ENCODE data around the gene NTNG2.
A peak's percentile ranks its signal among the peaks of the same experiment; 100 is the strongest.

Gene NTNG2

DNA sequence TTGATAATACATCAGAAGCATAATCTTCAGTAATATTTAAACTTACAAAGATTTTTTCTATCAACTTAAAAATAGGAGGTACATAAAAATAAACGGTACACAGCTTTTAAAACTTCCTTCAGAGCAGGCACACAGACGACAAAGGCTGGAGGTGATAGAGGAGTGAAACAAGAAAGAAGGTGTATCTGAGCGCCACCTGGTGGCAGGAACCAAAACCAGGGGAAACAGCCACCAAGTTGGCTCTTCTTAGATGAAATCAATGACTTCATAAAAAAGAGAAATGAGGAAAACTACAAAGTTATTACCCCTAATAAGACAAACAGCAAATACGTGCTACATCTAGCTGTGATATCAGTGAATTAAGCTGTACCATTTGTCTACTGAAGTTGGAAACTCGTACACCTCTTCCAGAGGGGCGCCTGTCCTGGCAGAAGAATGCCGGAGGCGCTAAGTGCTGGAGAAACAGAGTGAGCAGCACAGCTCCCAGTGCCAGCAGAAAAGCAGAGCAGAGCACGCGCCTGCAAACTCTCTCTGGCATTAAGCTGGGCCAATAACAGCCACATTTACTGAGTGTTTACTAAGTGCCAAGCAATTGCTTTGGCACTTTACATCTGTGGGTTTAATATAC, 107.0 kb downstream of the NTNG2 start:
- peak; percentile 91 for DNase-seq

DNA sequence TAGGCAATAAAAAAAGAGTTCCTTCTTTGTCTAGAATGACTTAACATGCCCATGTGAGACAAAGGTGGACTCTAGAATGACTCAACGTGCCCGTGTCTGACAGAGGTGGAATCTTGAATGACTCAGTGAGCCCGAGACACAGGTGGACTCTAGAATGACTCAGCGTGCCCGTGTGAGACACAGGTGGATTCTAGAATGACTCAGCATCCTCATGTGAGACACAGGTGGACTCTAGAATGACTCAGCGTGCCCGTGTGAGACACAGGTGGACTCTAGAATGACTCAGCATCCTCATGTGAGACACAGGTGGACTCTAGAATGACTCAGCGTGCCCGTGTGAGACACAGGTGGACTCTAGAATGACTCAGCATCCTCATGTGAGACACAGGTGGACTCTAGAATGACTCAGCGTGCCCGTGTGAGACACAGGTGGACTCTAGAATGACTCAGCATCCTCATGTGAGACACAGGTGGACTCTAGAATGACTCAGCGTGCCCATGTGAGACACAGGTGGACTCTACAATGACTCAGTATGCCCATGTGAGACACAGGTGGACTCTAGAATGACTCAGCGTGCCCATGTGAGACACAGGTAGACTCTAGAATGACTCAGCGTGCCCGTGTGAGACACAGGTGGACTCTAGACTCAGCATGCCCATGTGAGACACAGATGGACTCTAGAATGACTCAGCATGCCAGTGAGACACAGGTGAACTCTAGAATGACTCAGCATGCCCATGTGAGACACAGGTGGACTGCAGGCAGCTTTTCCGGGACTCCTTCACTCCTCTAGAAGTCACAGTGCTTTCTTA, 108.1 kb downstream of the NTNG2 start:
- peak; percentile 54 for DNase-seq

DNA sequence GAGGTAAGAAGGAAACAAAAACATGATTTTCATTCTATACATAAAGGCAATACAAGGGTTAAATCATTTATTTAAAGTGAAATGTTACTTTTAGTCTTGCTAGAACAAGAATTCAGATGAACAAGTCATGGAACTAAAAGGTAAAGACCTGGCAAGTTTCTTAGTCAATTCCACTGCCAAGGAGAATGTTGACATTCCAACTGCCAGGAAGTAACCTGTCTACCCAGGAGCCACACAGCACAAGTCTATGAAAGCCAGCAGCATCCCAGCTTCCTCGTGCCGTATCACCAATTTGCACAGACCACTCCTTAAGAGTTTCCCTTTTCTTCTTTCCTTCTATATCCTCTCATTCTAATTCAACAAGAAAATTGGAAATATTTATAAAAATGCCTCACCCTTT, 113.0 kb downstream of the NTNG2 start:
- no peak for DNase-seq

DNA sequence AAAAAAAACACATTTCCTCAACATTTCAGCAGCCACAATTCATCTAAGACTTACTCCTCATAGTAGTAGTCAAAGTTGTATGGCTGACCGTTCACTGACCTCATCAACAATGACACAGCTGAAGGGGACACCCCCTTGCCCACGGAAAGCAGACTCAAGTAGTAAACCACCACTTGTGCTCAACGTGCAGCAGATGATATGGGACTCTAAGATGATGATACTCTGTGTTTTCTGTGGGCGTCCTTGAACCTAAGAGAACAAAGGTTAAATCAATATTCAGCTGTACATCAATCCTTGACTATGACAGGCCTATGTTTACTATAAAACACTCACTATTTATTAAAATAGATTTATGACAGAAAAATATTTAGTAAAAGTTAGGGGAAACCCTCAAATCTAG, 121.3 kb downstream of the NTNG2 start:
- no peak for DNase-seq

- no peak for DNase-seq
Measured at GRCh38 chr9:132283863-132284262, 122.0 kb downstream of the NTNG2 start.

GRCh38 chr9:132287256-132287760, 125.5 kb downstream of the NTNG2 start:
- DNase-seq: no peak

- no peak for DNase-seq
Measured at GRCh38 chr9:132288361-132288760, 126.5 kb downstream of the NTNG2 start.

DNA sequence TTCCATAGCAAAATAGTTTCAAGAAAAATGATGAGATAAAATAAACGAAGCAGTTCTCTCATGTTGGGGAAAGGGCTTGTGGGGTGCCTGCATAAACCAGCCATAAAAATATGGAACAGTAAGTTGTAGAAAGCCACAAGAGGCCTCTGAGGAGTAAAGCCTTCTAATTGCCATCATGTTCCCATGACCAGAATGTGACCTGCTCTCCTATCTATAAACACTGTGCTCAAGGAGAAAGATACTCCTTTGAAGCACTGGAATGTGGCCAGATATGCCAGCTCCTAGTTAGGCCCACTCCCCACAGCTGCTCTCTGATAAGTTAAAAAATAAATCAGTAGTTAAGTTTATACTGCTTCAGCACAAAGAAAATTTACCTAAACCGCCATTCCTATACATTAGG, 127.1 kb downstream of the NTNG2 start:
- no peak for DNase-seq

GRCh38 chr9:132293145-132293721, 131.4 kb downstream of the NTNG2 start:
- DNase-seq: no peak
